Glutamatergic neuron (in vitro differentiated cells): Measurements from ENCODE around the gene SYNJ2. TPM values are rescaled to one million over a fixed set of nuclear protein-coding genes. Genes with fewer than 3 reads are reported as not detected.

ENCODE experiments used
- DNase-seq: peaks from one replicate; pipeline ENCODE4 v3.0.0; 2022
- H3K27ac Mint-ChIP-seq: one replicate; pipeline ENCODE4 v1.8.0; 2020; ENCODE audit warnings: mild to moderate bottlenecking, mixed read lengths, inconsistent platforms; ENCODE audit not compliant: unreplicated experiment
- H3K27me3 Mint-ChIP-seq: one replicate; pipeline ENCODE4 v1.8.0; 2020; ENCODE audit warnings: mild to moderate bottlenecking, moderate library complexity, mixed read lengths, inconsistent platforms; ENCODE audit not compliant: unreplicated experiment
- H3K36me3 Mint-ChIP-seq: one replicate; pipeline ENCODE4 v1.8.0; 2020; ENCODE audit warnings: mild to moderate bottlenecking, mixed read lengths, inconsistent platforms; ENCODE audit not compliant: unreplicated experiment
- H3K4me1 Mint-ChIP-seq: one replicate; pipeline ENCODE4 v1.8.0; 2020; ENCODE audit warnings: mild to moderate bottlenecking, low read depth, mixed read lengths, inconsistent platforms; ENCODE audit not compliant: unreplicated experiment
- H3K4me3 Mint-ChIP-seq: one replicate; pipeline ENCODE4 v1.8.0; 2020; ENCODE audit warnings: mild to moderate bottlenecking, mixed read lengths, inconsistent platforms; ENCODE audit not compliant: unreplicated experiment
- H3K9me3 Mint-ChIP-seq: one replicate; pipeline ENCODE4 v1.8.0; 2020; ENCODE audit warnings: mild to moderate bottlenecking, moderate library complexity, mixed read lengths, inconsistent platforms; ENCODE audit not compliant: unreplicated experiment
- total RNA-seq: library from RNA; stranded (reverse); fragmentation: NEBNext Ultra II Directional; extraction: Animal tissue kit (Norgen Biotek cat#: 25700); gene quantifications from one replicate; pipeline ENCODE4 v1.2.1, GENCODE V29; 2021; ENCODE audit not compliant: unreplicated experiment
- TF ChIP-seq, protein P1 (sequence below): fragments of 200-600 bp; sonication (generic); IDR thresholded peaks from one replicate; pipeline ENCODE4 v1.5.0; 2021; ENCODE audit not compliant: partially characterized antibody, unreplicated experiment

The SYNJ2 gene
- total RNA-seq, 1 donor from 2014 or later, result 2.4 TPM

DNA sequence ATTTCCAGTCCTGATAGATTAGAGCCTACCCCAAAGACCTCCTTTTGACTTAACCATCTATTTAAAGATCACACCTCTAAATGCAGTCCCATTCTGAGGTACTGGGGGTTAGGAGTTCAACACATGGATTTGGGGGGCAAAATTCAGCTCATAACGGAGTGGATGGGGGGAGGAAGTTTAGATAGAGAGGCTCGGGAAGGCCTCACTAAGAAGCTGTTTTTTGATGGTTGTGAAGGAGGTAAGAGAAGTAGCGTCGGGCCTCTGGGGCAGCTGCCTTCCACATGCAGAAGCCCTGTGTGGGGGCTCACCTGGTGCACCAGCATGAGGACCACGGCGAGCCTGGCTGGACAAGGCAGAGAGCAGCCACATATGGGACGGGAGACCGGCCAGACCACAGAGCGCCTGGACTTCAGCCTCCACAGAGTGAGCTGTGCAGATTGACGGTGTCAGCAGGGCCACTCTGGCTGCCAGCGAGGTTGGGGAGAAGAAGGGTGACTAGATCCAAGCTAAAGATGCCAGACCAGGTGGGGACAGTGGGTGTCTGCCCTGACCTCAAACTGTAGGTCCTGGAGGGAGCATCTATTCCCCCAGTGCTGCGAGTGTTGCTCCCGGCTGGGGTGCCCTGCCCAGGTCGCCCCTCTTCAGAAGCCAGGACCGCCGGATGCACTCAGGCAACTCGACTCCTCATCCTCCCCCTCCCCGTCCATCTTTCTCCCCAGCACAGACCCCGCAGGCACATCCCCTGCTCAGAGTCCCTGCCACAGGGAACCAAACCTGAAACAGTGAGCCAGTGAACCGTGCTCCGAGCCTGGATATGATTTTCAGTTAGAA is 5.1 kb upstream of the SYNJ2 start:
- no peak overlapping the region for H3K4me3 Mint-ChIP-seq
- H3K9me3 Mint-ChIP-seq, result peaks cover 6% of the 10 kb centered on the region
- TF ChIP-seq, protein P1, sequence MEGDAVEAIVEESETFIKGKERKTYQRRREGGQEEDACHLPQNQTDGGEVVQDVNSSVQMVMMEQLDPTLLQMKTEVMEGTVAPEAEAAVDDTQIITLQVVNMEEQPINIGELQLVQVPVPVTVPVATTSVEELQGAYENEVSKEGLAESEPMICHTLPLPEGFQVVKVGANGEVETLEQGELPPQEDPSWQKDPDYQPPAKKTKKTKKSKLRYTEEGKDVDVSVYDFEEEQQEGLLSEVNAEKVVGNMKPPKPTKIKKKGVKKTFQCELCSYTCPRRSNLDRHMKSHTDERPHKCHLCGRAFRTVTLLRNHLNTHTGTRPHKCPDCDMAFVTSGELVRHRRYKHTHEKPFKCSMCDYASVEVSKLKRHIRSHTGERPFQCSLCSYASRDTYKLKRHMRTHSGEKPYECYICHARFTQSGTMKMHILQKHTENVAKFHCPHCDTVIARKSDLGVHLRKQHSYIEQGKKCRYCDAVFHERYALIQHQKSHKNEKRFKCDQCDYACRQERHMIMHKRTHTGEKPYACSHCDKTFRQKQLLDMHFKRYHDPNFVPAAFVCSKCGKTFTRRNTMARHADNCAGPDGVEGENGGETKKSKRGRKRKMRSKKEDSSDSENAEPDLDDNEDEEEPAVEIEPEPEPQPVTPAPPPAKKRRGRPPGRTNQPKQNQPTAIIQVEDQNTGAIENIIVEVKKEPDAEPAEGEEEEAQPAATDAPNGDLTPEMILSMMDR, result no peak
- no peak for DNase-seq
- H3K4me1 Mint-ChIP-seq, result no peaks in the 10 kb centered on the region
- H3K27me3 Mint-ChIP-seq, result peaks cover 12% of the 10 kb centered on the region
- no peak overlapping the region for H3K27ac Mint-ChIP-seq
- peaks cover 4% of the 10 kb centered on the region for H3K36me3 Mint-ChIP-seq

DNA sequence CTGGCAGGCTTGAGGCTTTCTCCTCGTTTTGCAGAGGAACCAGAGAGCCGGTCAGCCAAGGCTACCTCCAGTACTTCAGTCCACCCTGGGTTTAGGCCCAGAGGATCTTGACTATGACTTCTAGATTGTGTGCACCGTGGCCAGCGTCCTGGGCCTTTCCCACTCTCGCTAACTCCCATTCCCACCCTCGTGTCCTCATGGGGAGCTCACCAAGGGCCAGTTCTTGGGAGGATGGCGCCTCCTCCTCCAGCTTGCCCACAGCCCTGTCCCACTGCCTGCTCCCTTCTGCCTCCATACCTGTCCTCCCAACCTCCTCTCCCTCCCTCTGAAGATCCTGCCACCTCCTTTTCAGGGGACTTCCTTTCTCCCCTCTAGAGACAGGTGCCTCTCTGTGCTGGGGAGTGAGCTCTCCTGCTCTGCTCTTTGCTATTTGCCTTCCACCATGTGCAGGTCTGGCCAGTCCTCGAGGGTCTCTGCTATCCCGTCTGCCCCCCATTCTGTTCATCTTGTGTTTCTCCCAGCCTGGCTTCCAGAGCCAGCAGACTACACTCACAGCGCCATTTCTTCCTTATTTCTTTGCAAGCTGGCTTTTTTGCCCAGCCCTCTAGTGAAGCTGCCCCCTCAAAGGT is 4.4 kb upstream of the SYNJ2 start:
- H3K9me3 Mint-ChIP-seq, result peaks cover 7% of the 10 kb centered on the region
- DNase-seq, result no peak
- peaks cover 13% of the 10 kb centered on the region for H3K27me3 Mint-ChIP-seq
- TF ChIP-seq, protein P1, result no peak
- no peak overlapping the region for H3K4me3 Mint-ChIP-seq
- no peaks in the 10 kb centered on the region for H3K4me1 Mint-ChIP-seq
- H3K27ac Mint-ChIP-seq, result no peak overlapping the region
- H3K36me3 Mint-ChIP-seq, result peaks cover 4% of the 10 kb centered on the region

DNA sequence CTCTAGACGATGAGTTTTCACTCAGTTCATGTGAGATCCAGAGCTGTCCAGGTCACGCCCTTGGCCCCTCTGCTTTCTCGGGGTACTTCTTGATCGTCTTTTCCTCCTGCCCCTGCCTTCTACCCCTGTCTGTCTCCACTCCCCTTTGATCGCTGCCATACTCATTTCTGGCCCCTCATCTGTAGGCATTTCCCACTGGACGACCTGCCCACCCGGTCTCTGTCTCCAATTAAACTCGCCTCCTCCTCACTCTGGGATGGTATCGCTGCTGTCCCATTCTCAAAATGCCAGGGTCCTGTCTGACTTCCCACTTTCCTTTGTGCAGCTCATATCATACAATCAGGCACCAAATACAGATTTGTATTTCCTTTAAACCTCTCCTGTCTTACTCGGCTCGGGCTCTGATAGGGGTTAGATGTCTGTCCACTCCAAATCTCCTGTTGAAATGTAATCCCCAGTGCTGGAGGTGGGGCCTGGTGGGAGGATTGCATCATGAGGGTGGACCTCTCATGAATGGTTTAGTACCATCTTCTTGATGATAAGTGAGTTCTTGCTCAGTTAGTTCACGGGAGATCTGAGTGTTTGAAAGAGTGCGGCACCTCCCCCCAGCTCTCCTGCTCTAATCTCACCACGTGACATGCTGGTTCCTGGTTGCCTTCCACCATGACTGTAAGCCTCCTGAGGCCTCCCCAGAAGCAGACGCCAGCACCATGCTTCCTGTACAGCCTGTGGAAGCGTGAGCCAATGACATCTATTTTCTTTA is 3.5 kb upstream of the SYNJ2 start:
- Mint-ChIP-seq H3K36me3 (peaks cover 4% of the 10 kb centered on the region), H3K4me3 (no peak overlapping the region), H3K27me3 (peaks cover 14% of the 10 kb centered on the region), H3K4me1 (no peaks in the 10 kb centered on the region), H3K9me3 (peaks cover 10% of the 10 kb centered on the region), H3K27ac (no peak overlapping the region)
- TF ChIP-seq, protein P1, result no peak
- no peak for DNase-seq

DNA sequence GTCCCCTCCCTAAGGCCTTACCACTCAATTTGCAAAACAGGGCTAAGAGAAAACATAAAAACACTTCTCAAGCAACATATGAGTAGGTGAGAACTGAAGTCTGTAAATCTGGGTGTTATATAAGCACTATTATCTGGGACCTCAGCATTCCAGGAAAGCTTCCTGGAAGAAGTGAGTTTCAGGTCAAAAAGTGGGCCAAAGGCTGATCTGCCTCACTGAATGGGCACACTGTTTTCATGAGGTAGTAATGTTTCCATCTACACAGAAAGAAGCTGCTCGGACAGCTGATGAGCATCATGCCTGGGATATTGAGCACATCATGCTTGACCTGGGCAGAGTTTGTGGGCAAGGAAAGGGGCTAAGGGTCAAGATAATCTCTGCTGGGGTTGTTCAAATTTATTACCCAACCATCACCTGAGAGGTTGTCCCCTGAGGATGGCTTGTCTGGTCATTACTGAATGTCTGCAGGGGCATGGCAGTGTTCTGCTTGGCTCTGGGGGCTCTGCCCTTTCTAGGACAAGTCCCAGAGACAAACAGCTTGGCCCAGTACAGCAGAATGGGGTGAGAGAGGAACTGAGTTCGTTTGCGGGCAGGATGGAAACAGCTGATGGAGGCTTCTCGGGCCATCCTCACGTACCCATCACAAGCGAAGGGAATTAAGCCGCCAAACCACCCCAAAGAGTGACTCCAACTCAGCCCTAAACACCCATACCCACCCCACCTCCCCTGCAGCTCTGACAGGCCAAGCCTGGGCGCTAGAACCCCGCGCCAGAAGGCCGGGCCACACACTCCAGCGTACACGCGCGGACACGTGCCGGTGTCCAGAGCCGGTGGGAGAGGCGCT is 1.2 kb upstream of the SYNJ2 start:
- H3K27ac Mint-ChIP-seq, result peak overlapping the region; percentile 55
- TF ChIP-seq, protein P1, result no peak
- H3K27me3 Mint-ChIP-seq, result peaks cover 13% of the 10 kb centered on the region
- peaks cover 5% of the 10 kb centered on the region for H3K4me1 Mint-ChIP-seq
- DNase-seq, result no peak
- H3K9me3 Mint-ChIP-seq, result peaks cover 7% of the 10 kb centered on the region
- H3K4me3 Mint-ChIP-seq, result peak overlapping the region; percentile 76
- H3K36me3 Mint-ChIP-seq, result no peaks in the 10 kb centered on the region
